MM.1S (cell line): Measurements from ENCODE around the gene ZFAND2A.

Experiments used
- DNase-seq: peaks from one replicate; pipeline ENCODE4 v3.0.0-alpha.2; 2015
- H2AFZ ChIP-seq: fragments of 300-600 bp; sonication (generic); 2 replicates; pipeline ENCODE4 v1.6.0; 2016; ENCODE audit warnings: antibody characterized with exemption, low read length
- H3F3A ChIP-seq: fragments of 300-600 bp; sonication (generic); 2 replicates; pipeline ENCODE4 v1.6.1; 2016; ENCODE audit warnings: mild to moderate bottlenecking, antibody characterized with exemption, low read length, moderate library complexity, mixed read lengths; ENCODE audit not compliant: insufficient read depth
- H3K27ac ChIP-seq: fragments of 300-600 bp; sonication (generic); 2 replicates; pipeline ENCODE4 v1.5.1; 2016; ENCODE audit warnings: mild to moderate bottlenecking, low read length
- H3K27me3 ChIP-seq: fragments of 300-600 bp; sonication (generic); replicated peaks from 2 replicates; pipeline ENCODE4 v1.6.0; 2016; ENCODE audit warnings: low read length; ENCODE audit not compliant: insufficient read depth
- H3K36me3 ChIP-seq: fragments of 300-600 bp; sonication (generic); replicated peaks from 2 replicates; pipeline ENCODE4 v1.6.1; 2016; ENCODE audit warnings: mild to moderate bottlenecking, low read length, mixed read lengths; ENCODE audit not compliant: insufficient read depth
- H3K4me1 ChIP-seq: fragments of 300-600 bp; sonication (generic); 2 replicates; pipeline ENCODE4 v1.6.1; 2016; ENCODE audit warnings: low read length, mixed read lengths
- H3K4me2 ChIP-seq: fragments of 300-600 bp; sonication (generic); 2 replicates; pipeline ENCODE4 v1.6.0; 2016; ENCODE audit warnings: low read depth, low read length
- H3K4me3 ChIP-seq: fragments of 300-600 bp; sonication (generic); 2 replicates; pipeline ENCODE4 v1.5.1; 2016; ENCODE audit warnings: low read length, mixed read lengths
- H3K79me2 ChIP-seq: fragments of 300-600 bp; sonication (generic); 2 replicates; pipeline ENCODE4 v1.6.1; 2016; ENCODE audit warnings: mixed run types, low read length, mixed read lengths
- H3K9ac ChIP-seq: fragments of 300-600 bp; sonication (generic); 2 replicates; pipeline ENCODE4 v1.6.1; 2016; ENCODE audit warnings: low read length, mixed read lengths
- H3K9me2 ChIP-seq: fragments of 300-600 bp; sonication (generic); replicated peaks from 2 replicates; pipeline ENCODE4 v1.6.1; 2016; ENCODE audit warnings: mild to moderate bottlenecking, low read length, mixed read lengths; ENCODE audit not compliant: insufficient read depth
- H3K9me3 ChIP-seq: fragments of 300-600 bp; sonication (generic); replicated peaks from 2 replicates; pipeline ENCODE4 v1.6.1; 2016; ENCODE audit warnings: mild to moderate bottlenecking, low read length, mixed read lengths; ENCODE audit not compliant: insufficient read depth
- H4K20me1 ChIP-seq: fragments of 300-600 bp; sonication (generic); 2 replicates; pipeline ENCODE4 v1.6.1; 2016; ENCODE audit warnings: mild to moderate bottlenecking, low read length, moderate library complexity, mixed read lengths; ENCODE audit not compliant: insufficient read depth
- CTCF ChIP-seq: fragments of 300-600 bp; sonication (generic); IDR thresholded peaks from 2 replicates; pipeline ENCODE4 v1.5.1; 2016; ENCODE audit warnings: antibody characterized with exemption, low read length, mixed read lengths
- EZH2 ChIP-seq: fragments of 300-600 bp; sonication (generic); optimal IDR thresholded peaks from 2 replicates; pipeline ENCODE3; 2017; ENCODE audit warnings: low read depth, mild to moderate bottlenecking, antibody characterized with exemption, low read length, mixed read lengths
- EZH2phosphoT487 ChIP-seq: fragments of 300-600 bp; sonication (generic); IDR thresholded peaks from 2 replicates; pipeline ENCODE4 v1.6.1; 2018; ENCODE audit warnings: antibody characterized with exemption, low read length

ZFAND2A gene

GRCh38 chr7:1114505-1114904 lies 45.5 kb downstream of the ZFAND2A start:
- no peak for DNase-seq
- H3K4me3 ChIP-seq: no peak overlapping the region
- no peak overlapping the region for H3K27ac ChIP-seq
- no peak overlapping the region for H3K9ac ChIP-seq
- no peaks in the 10 kb centered on the region for H3K36me3 ChIP-seq
- H3K27me3 ChIP-seq: no peaks in the 10 kb centered on the region
- TF ChIP-seq EZH2 (no peak), CTCF (no peak), EZH2phosphoT487 (no peak)
- no peak overlapping the region for H3K4me2 ChIP-seq
- H3F3A ChIP-seq: no peaks in the 10 kb centered on the region
- no peak overlapping the region for H2AFZ ChIP-seq
- H3K9me3 ChIP-seq: no peaks in the 10 kb centered on the region
- H3K4me1 ChIP-seq: no peaks in the 10 kb centered on the region
- peaks cover 3% of the 10 kb centered on the region; the same call in 1 of the 2 replicates for H3K79me2 ChIP-seq
- H4K20me1 ChIP-seq: no peaks in the 10 kb centered on the region
- H3K9me2 ChIP-seq: no peaks in the 10 kb centered on the region

- no peaks in the 10 kb centered on the region for H3K36me3 ChIP-seq
- no peak for DNase-seq
- H2AFZ ChIP-seq: no peak overlapping the region
- no peaks in the 10 kb centered on the region for H3K27me3 ChIP-seq
- no peak overlapping the region for H3K4me2 ChIP-seq
- no peaks in the 10 kb centered on the region for H3K9me2 ChIP-seq
- H3K4me3 ChIP-seq: no peak overlapping the region
- no peak overlapping the region for H3K9ac ChIP-seq
- H4K20me1 ChIP-seq: no peaks in the 10 kb centered on the region
- H3K79me2 ChIP-seq: peaks cover 3% of the 10 kb centered on the region; the same call in 1 of the 2 replicates
- H3F3A ChIP-seq: no peaks in the 10 kb centered on the region
- H3K4me1 ChIP-seq: no peaks in the 10 kb centered on the region
- no peaks in the 10 kb centered on the region for H3K9me3 ChIP-seq
- no peak overlapping the region for H3K27ac ChIP-seq
- TF ChIP-seq EZH2phosphoT487 (no peak), EZH2 (no peak), CTCF (no peak)
These were observed 45.9 kb downstream of the ZFAND2A start for GRCh38 chr7:1114088-1114487.

GRCh38 chr7:1113548-1113885 lies 46.5 kb downstream of the ZFAND2A start:
- Histone ChIP-seq H3K4me3 (no peak overlapping the region), H2AFZ (no peak overlapping the region), H3K9me2 (no peaks in the 10 kb centered on the region), H3K36me3 (no peaks in the 10 kb centered on the region), H3K79me2 (peaks cover 3% of the 10 kb centered on the region; the same call in 1 of the 2 replicates), H3K4me2 (no peak overlapping the region), H4K20me1 (no peaks in the 10 kb centered on the region), H3K9ac (no peak overlapping the region), H3F3A (no peaks in the 10 kb centered on the region), H3K27me3 (no peaks in the 10 kb centered on the region), H3K4me1 (no peaks in the 10 kb centered on the region), H3K27ac (no peak overlapping the region), H3K9me3 (no peaks in the 10 kb centered on the region)
- no peak for TF ChIP-seq EZH2phosphoT487
- TF ChIP-seq CTCF: no peak
- no peak for DNase-seq
